WTC11 (cell line): Measurements from ENCODE around the gene PRKCQ. TPM values are rescaled to one million over a fixed set of nuclear protein-coding genes. Genes with fewer than 3 reads are reported as not detected.

Experiments used
- ATAC-seq: fragments of 200-7000 bp; cut with Tn5 transposase; 2 replicates; pipeline ENCODE4 v1.10.0; 2021; ENCODE audit warnings: mild to moderate bottlenecking, moderate library complexity
- CTCF ChIA-PET: fragments of 300-600 bp; sonication (Branson Sonifier 250); formaldehyde crosslinking; loops from one replicate; lab custom pipeline; 2021; ENCODE audit warnings: antibody characterized with exemption; lab: Charles Lee
- POLR2A ChIA-PET: fragments of 350-600 bp; sonication (Branson Sonifier 250); formaldehyde crosslinking; loops from one replicate; lab custom pipeline; 2021; ENCODE audit warnings: antibody characterized with exemption; lab: Charles Lee
- DNase-seq: peaks from one replicate; pipeline ENCODE4 v3.0.0; 2021; ENCODE audit warnings: low spot score
- H3K27ac Mint-ChIP-seq: 2 replicates; pipeline ENCODE4 v1.8.0; 2021; ENCODE audit warnings: mixed read lengths
- H3K27me3 Mint-ChIP-seq: 2 replicates; pipeline ENCODE4 v1.8.0; 2021; ENCODE audit warnings: low read depth, mild to moderate bottlenecking, moderate library complexity, mixed read lengths
- H3K36me3 Mint-ChIP-seq: 2 replicates; pipeline ENCODE4 v1.8.0; 2021; ENCODE audit warnings: mixed read lengths
- H3K4me1 Mint-ChIP-seq: 2 replicates; pipeline ENCODE4 v1.8.0; 2022; ENCODE audit warnings: mixed read lengths
- H3K4me3 Mint-ChIP-seq: 2 replicates; pipeline ENCODE4 v1.8.0; 2021; ENCODE audit warnings: mild to moderate bottlenecking, moderate library complexity, mixed read lengths
- H3K9me3 Mint-ChIP-seq: 2 replicates; pipeline ENCODE4 v1.8.0; 2021; ENCODE audit warnings: mixed read lengths
- AR ChIP-seq: fragments of 250-450 bp; sonication (Bioruptor Pico); IDR thresholded peaks from 2 replicates; pipeline ENCODE4 v1.9.0; 2021; ENCODE audit warnings: mild to moderate bottlenecking
- ATF6 ChIP-seq: sonication (generic); formaldehyde crosslinking; IDR thresholded peaks from 2 replicates; pipeline ENCODE4 v1.8.1; 2023; ENCODE audit warnings: mild to moderate bottlenecking, missing genetic modification reagents
- CREB1 ChIP-seq: sonication (generic); formaldehyde crosslinking; IDR thresholded peaks from 2 replicates; pipeline ENCODE4 v1.8.0; 2023; ENCODE audit warnings: mild to moderate bottlenecking, missing genetic modification reagents
- CTCF ChIP-seq: fragments of 200-600 bp; IDR thresholded peaks from 2 replicates; pipeline ENCODE4 v1.8.0; 2022; ENCODE audit warnings: antibody characterized with exemption
- FOXJ3 ChIP-seq: sonication (generic); formaldehyde crosslinking; IDR thresholded peaks from 2 replicates; pipeline ENCODE4 v1.9.0; 2021; ENCODE audit warnings: missing genetic modification reagents, mild to moderate bottlenecking, borderline replicate concordance
- HMGA2 ChIP-seq: fragments of 250-450 bp; sonication (Bioruptor Pico); IDR thresholded peaks from 2 replicates; pipeline ENCODE4 v1.4.0; 2021; ENCODE audit warnings: mild to moderate bottlenecking, moderate library complexity
- JAZF1 ChIP-seq: fragments of 250-450 bp; sonication (Bioruptor Pico); IDR thresholded peaks from 2 replicates; pipeline ENCODE4 v1.9.0; 2021; ENCODE audit warnings: moderate library complexity, mild to moderate bottlenecking, inconsistent platforms
- PREB ChIP-seq: sonication (generic); formaldehyde crosslinking; IDR thresholded peaks from 2 replicates; pipeline ENCODE4 v1.8.1; 2022; ENCODE audit warnings: mild to moderate bottlenecking, missing genetic modification reagents, moderate library complexity, borderline replicate concordance
- TEAD1 ChIP-seq: sonication (generic); formaldehyde crosslinking; IDR thresholded peaks from 2 replicates; pipeline ENCODE4 v1.8.0; 2022; ENCODE audit warnings: mild to moderate bottlenecking, missing genetic modification reagents
- USF1 ChIP-seq: sonication (generic); formaldehyde crosslinking; IDR thresholded peaks from 2 replicates; pipeline ENCODE4 v1.8.0; 2022; ENCODE audit warnings: mild to moderate bottlenecking, missing genetic modification reagents
- total RNA-seq: library from RNA; stranded (reverse); gene quantifications from 3 replicates; pipeline ENCODE4 v1.2.3, GENCODE V29; 2021

Gene PRKCQ
- total RNA-seq, 1 experiment from 2014 or later: 8.7 TPM

- TF ChIP-seq USF1 (no peak), CTCF (no peak), FOXJ3 (CRISPR knock-in tag) (no peak), AR (CRISPR knock-in tag) (no peak)
- TF ChIP-seq, all 79 proteins: peak for 0
These were observed 171.3 kb downstream of the PRKCQ start (continued) for GRCh38 chr10:6408799-6409198.

- POLR2A ChIA-PET: no interaction called here
- Mint-ChIP-seq H3K4me1 (peaks cover 12% of the 10 kb centered on the region), H3K36me3 (no peaks in the 10 kb centered on the region), H3K4me3 (no peak overlapping the region), H3K27me3 (peaks cover 3% of the 10 kb centered on the region; the same call in 1 of the 2 replicates), H3K27ac (no peak overlapping the region), H3K9me3 (no peaks in the 10 kb centered on the region)
- TF ChIP-seq HMGA2 (CRISPR knock-in tag): no peak
- TF ChIP-seq ATF6 (CRISPR knock-in tag): no peak
- CTCF ChIA-PET: interaction anchor here (0.6 to 2.1 kb wide), 4 partner anchors 11 to 205 kb away, joined by 4 to 14 read pairs (median 6); partner anchors contain the start of gene PFKFB3
- DNase-seq: no peak
- no peak for ATAC-seq
These were observed 172.9 kb downstream of the PRKCQ start for GRCh38 chr10:6407034-6407721.

GRCh38 chr10:6406220-6407033 is 173.6 kb downstream of the PRKCQ start:
- Mint-ChIP-seq H3K4me3 (no peak overlapping the region), H3K9me3 (no peaks in the 10 kb centered on the region), H3K27ac (0 out of 2 replicates have a peak overlapping the region, but pooled peaks have one; percentile 47), H3K4me1 (peaks cover 18% of the 10 kb centered on the region), H3K36me3 (no peaks in the 10 kb centered on the region), H3K27me3 (peaks cover 3% of the 10 kb centered on the region; the same call in 1 of the 2 replicates)
- TF ChIP-seq PREB (CRISPR knock-in tag): no peak
- TF ChIP-seq HMGA2 (CRISPR knock-in tag): no peak
- no peak for TF ChIP-seq TEAD1 (CRISPR knock-in tag)
- TF ChIP-seq JAZF1: no peak
- TF ChIP-seq CREB1 (CRISPR knock-in tag): no peak
- ChIA-PET POLR2A (no interaction called here), CTCF (interaction anchor here (0.6 to 2.1 kb wide), 17 partner anchors 11 to 518 kb away, joined by 3 to 14 read pairs (median 4); partner anchors contain the start of genes ANKRD16, FBH1 and PFKFB3)
- no peak for ATAC-seq
- no peak for DNase-seq
